Heart right ventricle (tissue), 16 donors: ENCODE data around the gene PLCB4. TPM values are rescaled to one million over a fixed set of nuclear protein-coding genes. Genes with fewer than 3 reads are reported as not detected.

Experiments used
- ATAC-seq, 8 donors: fragments of 200-7000 bp; cut with Tn5 transposase; one replicate each; pipeline ENCODE4 v1.9.1; 2020; ENCODE audit warnings: mild to moderate bottlenecking in 8 of 8, moderate library complexity in 8 of 8, moderate number of reproducible peaks in 1 of 8
- DNase-seq, 2 donors: peaks; one replicate each; pipeline ENCODE4 v3.0.0-alpha.2; 2020
- H3K27ac ChIP-seq, 10 donors: fragments of 200-600 bp; sonication (generic) in 2 of 10; one replicate each; pipeline versions ENCODE4 v1.5.0 to v1.8.0; 2020 to 2022; ENCODE audit warnings: mild to moderate bottlenecking in 3 of 10
- H3K27me3 ChIP-seq, 7 donors: fragments of 200-600 bp; one replicate each; pipeline ENCODE4 v1.8.0; 2021 to 2022; ENCODE audit warnings: mild to moderate bottlenecking in 2 of 7
- H3K36me3 ChIP-seq, 9 donors: fragments of 200-600 bp; sonication (generic) in 1 of 9; one replicate each; pipeline versions ENCODE4 v1.5.0 to v1.8.0; 2020 to 2022; ENCODE audit warnings: mild to moderate bottlenecking in 2 of 9
- H3K4me1 ChIP-seq, 9 donors: fragments of 200-600 bp; sonication (generic) in 1 of 9; one replicate each; pipeline versions ENCODE4 v1.5.0 to v1.8.0; 2020 to 2022; ENCODE audit warnings: mild to moderate bottlenecking in 4 of 9
- H3K4me3 ChIP-seq, 10 donors: fragments of 200-600 bp; sonication (generic) in 2 of 10; one replicate each; pipeline versions ENCODE4 v1.5.0 to v1.8.0; 2020 to 2022; ENCODE audit warnings: mild to moderate bottlenecking in 7 of 10, moderate library complexity in 2 of 10
- H3K9me3 ChIP-seq, 11 donors: fragments of 200-600 bp in 10 of 11; sonication (generic) in 2 of 11; one replicate each; pipeline versions ENCODE4 v1.5.0 to v1.8.0; 2013 to 2022; ENCODE audit warnings: mild to moderate bottlenecking in 2 of 11, control low read depth in 1 of 11, moderate library complexity in 1 of 11
- WGBS, 2 donors: extraction: QIAGEN DNeasy Blood & Tissue Kit; methylation state at CpG; one replicate each; pipeline ENCODE4 v1.1.7; 2013; ENCODE audit warnings: inconsistent platforms in 1 of 2; 5-methylcytosine and 5-hydroxymethylcytosine counted together
- intact Hi-C, 10 donors: fragments of 100-400 bp; cut with DNase I; formaldehyde crosslinking; loops; one replicate each; pipeline versions ENCODE4 v1.11.1 to v1.14.2; 2022
- polyA plus RNA-seq, 2 donors: library from polyadenylated mRNA; stranded (reverse); fragments of 200-250 nt; gene quantifications; one replicate each; pipeline ENCODE4 v1.2.3, GENCODE V29; 2013
- total RNA-seq, 10 donors: library from RNA; stranded (reverse); fragmentation: NEBNext Ultra II Directional in 3 of 10; extraction: Animal tissue kit (Norgen Biotek cat#: 25700) in 3 of 10; gene quantifications; one replicate each; pipeline versions ENCODE4 v1.2.1 to v1.2.4, GENCODE V29; 2021 to 2023
- TF ChIP-seq, protein P1 (sequence below), 9 donors: fragments of 200-600 bp; sonication (generic) in 2 of 9; IDR thresholded peaks; one replicate each; pipeline versions ENCODE4 v1.5.0 to v1.8.0; 2021 to 2022; ENCODE audit warnings: antibody characterized with exemption in 9 of 9, mild to moderate bottlenecking in 5 of 9, moderate library complexity in 1 of 9
- donor health status: Arrhythmogenic right ventricular cardiomyopathy.
- donor health status: ischemic (EF 13 %, LVEDD 7.1; RV severe dilation, severe dysfunction).
- donor health status: healthy with polysubstance abuse.
- donor health status: DM: no; HTN: yes; CAD: no.
- donor health status: DM: no; HTN: no; CAD: no.
- donor health status: ischemic (EF 25% LVEDD 6.9; RV normal size, moderate dysfunction).
- donor health status: ischemic (EF 25% LVEDD 5.7; RV mildly dilated, moderate dysfunction).
- donor health status: healthy.
- donor health status: DM: yes; HTN: yes; CAD: no.
- donor health status: Ischemic cardiomyopathy.
- donor health status: ischemic (EF 35%, LVEDD 5.7; RV mildly dilated, moderate dysfunction).
- donor health status: nonischemic (EF 11% LVEDD 7.7; RV severe dilation, severe dysfunction).
- donor health status: DM: yes; HTN: yes; CAD: no.
- donor health status: PGD.
- donor health status: ischemic (EF 29% LVEDD 5.4; RV normal size, mild dysfunction).
- donor health status: nonischemic (EF 23%, LVEDD 6.1; RV moderate dilation, normal function).

PLCB4 gene
- total and polyA plus RNA-seq, 12 donors: 3.6 to 33.3 (median 28.4) TPM

- DNase-seq (no peak), ATAC-seq (peak in 5 of 8 donors; percentile 36 to 85 (median 58))
- TF ChIP-seq, protein P1, sequence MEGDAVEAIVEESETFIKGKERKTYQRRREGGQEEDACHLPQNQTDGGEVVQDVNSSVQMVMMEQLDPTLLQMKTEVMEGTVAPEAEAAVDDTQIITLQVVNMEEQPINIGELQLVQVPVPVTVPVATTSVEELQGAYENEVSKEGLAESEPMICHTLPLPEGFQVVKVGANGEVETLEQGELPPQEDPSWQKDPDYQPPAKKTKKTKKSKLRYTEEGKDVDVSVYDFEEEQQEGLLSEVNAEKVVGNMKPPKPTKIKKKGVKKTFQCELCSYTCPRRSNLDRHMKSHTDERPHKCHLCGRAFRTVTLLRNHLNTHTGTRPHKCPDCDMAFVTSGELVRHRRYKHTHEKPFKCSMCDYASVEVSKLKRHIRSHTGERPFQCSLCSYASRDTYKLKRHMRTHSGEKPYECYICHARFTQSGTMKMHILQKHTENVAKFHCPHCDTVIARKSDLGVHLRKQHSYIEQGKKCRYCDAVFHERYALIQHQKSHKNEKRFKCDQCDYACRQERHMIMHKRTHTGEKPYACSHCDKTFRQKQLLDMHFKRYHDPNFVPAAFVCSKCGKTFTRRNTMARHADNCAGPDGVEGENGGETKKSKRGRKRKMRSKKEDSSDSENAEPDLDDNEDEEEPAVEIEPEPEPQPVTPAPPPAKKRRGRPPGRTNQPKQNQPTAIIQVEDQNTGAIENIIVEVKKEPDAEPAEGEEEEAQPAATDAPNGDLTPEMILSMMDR (IDR thresholded peaks at IDR 0.05): no peak
- Histone ChIP-seq H3K27me3 (no peaks in the 10 kb centered on the region), H3K4me3 (no peak overlapping the region), H3K36me3 (peaks cover 0 to 6% (median 0%) of the 10 kb centered on the region in 9 donors), H3K27ac (peak overlapping the region in 3 of 10 donors; percentile 2 to 46 (median 8)), H3K9me3 (peaks cover 0 to 31% (median 21%) of the 10 kb centered on the region in 11 donors), H3K4me1 (peaks cover 0 to 51% (median 14%) of the 10 kb centered on the region in 9 donors)
- 23 to 36% methylated on average over 3 of the region's 3 CpGs for WGBS, 2 donors
- intact Hi-C loops: no loop called here
Measured at GRCh38 chr20:9136114-9136513, 67.2 kb downstream of the PLCB4 start.

GRCh38 chr20:9137001-9137400 is 68.1 kb downstream of the PLCB4 start:
- peak overlapping the region in 2 of 10 donors; percentile 2 to 8 for H3K27ac ChIP-seq
- intact Hi-C loops: no loop called here

DNA sequence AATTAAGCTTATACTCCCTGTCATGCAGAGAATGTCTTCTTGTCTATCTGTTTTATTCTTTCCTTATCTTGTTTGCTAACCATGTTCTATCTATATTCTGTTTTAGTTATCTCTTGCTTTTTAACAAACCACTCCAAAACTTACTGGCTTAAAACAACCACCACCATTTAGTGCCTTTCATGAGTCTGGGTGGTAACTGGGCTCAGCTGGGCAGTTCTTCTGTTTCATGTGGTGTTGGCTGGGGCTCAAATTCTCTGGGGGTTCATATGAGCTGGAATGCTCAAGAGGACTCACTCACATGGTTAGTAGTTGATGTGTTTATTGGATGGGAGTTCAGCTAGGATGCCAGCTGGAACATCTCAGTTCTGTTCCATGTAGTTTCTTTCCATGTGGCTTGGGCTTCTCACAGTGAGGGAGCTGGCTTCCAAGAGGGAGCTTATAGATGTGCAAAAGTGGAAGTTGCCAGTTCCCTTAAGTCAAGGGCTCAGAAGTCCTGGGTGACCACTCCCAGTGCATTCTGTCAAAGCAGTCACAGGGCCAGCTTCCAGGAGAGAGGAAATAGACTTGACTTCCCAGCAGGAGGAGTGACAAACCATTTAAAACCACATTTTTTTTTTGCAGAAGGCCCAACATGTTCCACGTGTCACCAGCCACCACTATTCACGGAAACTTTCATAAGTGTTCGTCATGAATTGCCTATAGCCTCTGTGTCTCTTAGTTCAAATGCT is 70.4 kb downstream of the PLCB4 start:
- no peak overlapping the region for H3K27ac ChIP-seq
- H3K4me1 ChIP-seq: peaks cover 0 to 61% (median 25%) of the 10 kb centered on the region in 9 donors
- no peaks in the 10 kb centered on the region for H3K36me3 ChIP-seq
- TF ChIP-seq, protein P1 (IDR thresholded peaks at IDR 0.05): no peak
- ATAC-seq (peak in 5 of 8 donors; percentile 24 to 48 (median 40)), DNase-seq (no peak)
- no peaks in the 10 kb centered on the region for H3K27me3 ChIP-seq
- peaks cover 0 to 15% (median 9%) of the 10 kb centered on the region in 11 donors for H3K9me3 ChIP-seq
- H3K4me3 ChIP-seq: no peak overlapping the region
- WGBS, 2 donors: 56 to 76% methylated on average over 3 of the region's 3 CpGs
- intact Hi-C loops: no loop called here

More at GRCh38 chr20:9137001-9137400, 68.1 kb downstream of the PLCB4 start:
- peaks cover 0 to 22% (median 14%) of the 10 kb centered on the region in 11 donors for H3K9me3 ChIP-seq
- H3K4me1 ChIP-seq: peaks cover 0 to 50% (median 14%) of the 10 kb centered on the region in 9 donors
- TF ChIP-seq, protein P1 (IDR thresholded peaks at IDR 0.05): no peak
- peaks cover 0 to 4% (median 0%) of the 10 kb centered on the region in 9 donors for H3K36me3 ChIP-seq
- no peak overlapping the region for H3K4me3 ChIP-seq
- DNase-seq (no peak), ATAC-seq (no peak)
- H3K27me3 ChIP-seq: no peaks in the 10 kb centered on the region
- 79 to 81% methylated on average over 7 of the region's 7 CpGs for WGBS, 2 donors

- no peaks in the 10 kb centered on the region for H3K27me3 ChIP-seq
- DNase-seq (no peak), ATAC-seq (no peak)
- TF ChIP-seq, protein P1 (IDR thresholded peaks at IDR 0.05): no peak
- H3K27ac ChIP-seq: no peak overlapping the region
- H3K4me3 ChIP-seq: no peak overlapping the region
- H3K36me3 ChIP-seq: no peaks in the 10 kb centered on the region
- peaks cover 4 to 59% (median 31%) of the 10 kb centered on the region in 9 donors for H3K4me1 ChIP-seq
- H3K9me3 ChIP-seq: peaks cover 0 to 15% (median 9%) of the 10 kb centered on the region in 11 donors
- intact Hi-C loops: no loop called here
- WGBS, 2 donors: 57 to 70% methylated on average over 8 of the region's 8 CpGs
Measured at GRCh38 chr20:9140162-9140760, 71.4 kb downstream of the PLCB4 start.
